ENCODE data around the gene NEGR1.

The NEGR1 gene

GRCh38 chr1:72197786-72198185 is 84.6 kb downstream of the NEGR1 start:
- H3K4me3 ChIP-seq (ENCODE audit: low read depth, low read length), result no peak overlapping the region
- TF ChIP-seq CTCF (IDR thresholded peaks at IDR 0.05; ENCODE audit: low read depth, low read length, missing control alignments), result no peak
- no peak for DNase-seq (ENCODE audit: low read depth)
- in situ Hi-C loops (cut with HindIII; ENCODE audit: low sequenced_read_pairs), result no loop called here

- H3K4me3 ChIP-seq (ENCODE audit: low read depth, low read length), result no peak overlapping the region
- peak; percentile 59 for TF ChIP-seq CTCF (IDR thresholded peaks at IDR 0.05; ENCODE audit: low read depth, low read length, missing control alignments)
- in situ Hi-C loops (cut with HindIII; ENCODE audit: low sequenced_read_pairs), result no loop called here
- peak; percentile 18 for DNase-seq (ENCODE audit: low read depth)
These were observed 95.5 kb downstream of the NEGR1 start for GRCh38 chr1:72186733-72187307.

GRCh38 chr1:72184099-72184701 is 98.1 kb downstream of the NEGR1 start:
- no peak for DNase-seq (ENCODE audit: low read depth)

GRCh38 chr1:72182859-72183258 is 99.5 kb downstream of the NEGR1 start:
- DNase-seq (ENCODE audit: low read depth), result no peak
- no peak overlapping the region for H3K4me3 ChIP-seq (ENCODE audit: low read depth, low read length)
- no peak for TF ChIP-seq CTCF (IDR thresholded peaks at IDR 0.05; ENCODE audit: low read depth, low read length, missing control alignments)
- in situ Hi-C loops (cut with HindIII; ENCODE audit: low sequenced_read_pairs), result no loop called here

More at GRCh38 chr1:72184099-72184701, 98.1 kb downstream of the NEGR1 start:
- in situ Hi-C loops (cut with HindIII; ENCODE audit: low sequenced_read_pairs), result no loop called here
- TF ChIP-seq CTCF (IDR thresholded peaks at IDR 0.05; ENCODE audit: low read depth, low read length, missing control alignments), result no peak
- H3K4me3 ChIP-seq (ENCODE audit: low read depth, low read length), result no peak overlapping the region

GRCh38 chr1:72178266-72178665 is 104.1 kb downstream of the NEGR1 start:
- no peak for DNase-seq (ENCODE audit: low read depth)
- no peak overlapping the region for H3K4me3 ChIP-seq (ENCODE audit: low read depth, low read length)
- no peak for TF ChIP-seq CTCF (IDR thresholded peaks at IDR 0.05; ENCODE audit: low read depth, low read length, missing control alignments)
- in situ Hi-C loops (cut with HindIII; ENCODE audit: low sequenced_read_pairs), result no loop called here

- in situ Hi-C loops (cut with HindIII; ENCODE audit: low sequenced_read_pairs), result no loop called here
- TF ChIP-seq CTCF (IDR thresholded peaks at IDR 0.05; ENCODE audit: low read depth, low read length, missing control alignments), result no peak
- H3K4me3 ChIP-seq (ENCODE audit: low read depth, low read length), result no peak overlapping the region
- DNase-seq (ENCODE audit: low read depth), result no peak
These were observed 104.6 kb downstream of the NEGR1 start for GRCh38 chr1:72177711-72178110.
